ENCODE results near the gene G6PC2. TPM values are rescaled to one million over a fixed set of nuclear protein-coding genes. Genes with fewer than 3 reads are reported as not detected.

G6PC2 gene
- total and polyA plus RNA-seq, 2 donors (not counting 1 experiment from before 2014, with no cell fraction given) = not detected

GRCh38 chr2:168941297-168941696, 40.2 kb downstream of the G6PC2 start:
- no peaks in the 10 kb centered on the region for H3K9me3 Mint-ChIP-seq (ENCODE audit: insufficient read depth)
- no peaks in the 10 kb centered on the region for H3K27me3 Mint-ChIP-seq
- Histone ChIP-seq H4K20me1 (ENCODE audit: control insufficient read depth, insufficient read depth, low read length, poor library complexity, severe bottlenecking) (no peaks in the 10 kb centered on the region), H3K36me3 (replicated peaks in 1 of 2; ENCODE audit: control extremely low read depth in 1 of 2, control insufficient read depth in 1 of 2, extremely low read depth in 1 of 2, insufficient read depth in 2 of 2, low read length in 1 of 2) (no peaks in the 10 kb centered on the region), H3K4me3 (ENCODE audit: control extremely low read depth in 1 of 5, extremely low read depth in 1 of 5, insufficient read depth in 1 of 5, low read depth in 2 of 5, low read length in 4 of 5) (no peak overlapping the region), H3K4me1 (ENCODE audit: control insufficient read depth in 2 of 2, insufficient read depth in 2 of 2, low read length in 2 of 2) (no peaks in the 10 kb centered on the region), H3K4me2 (replicated peaks; ENCODE audit: low read depth, low read length, poor library complexity, severe bottlenecking) (no peak overlapping the region), H3K9ac (ENCODE audit: low read length) (no peak overlapping the region), H3K79me2 (ENCODE audit: control insufficient read depth, insufficient read depth, low read length) (no peaks in the 10 kb centered on the region), H3K9me3 (ENCODE audit: control extremely low read depth in 1 of 3, control insufficient read depth in 2 of 3, insufficient read depth in 1 of 3, low read length in 2 of 3) (no peaks in the 10 kb centered on the region), H3K27ac (ENCODE audit: low read length in 2 of 2) (no peak overlapping the region), H3K27me3 (replicated peaks in 1 of 4; ENCODE audit: control extremely low read depth in 1 of 4, control insufficient read depth in 3 of 4, insufficient read depth in 4 of 4, low read length in 3 of 4) (no peaks in the 10 kb centered on the region), H2AFZ (ENCODE audit: insufficient read depth, low read depth, low read length, poor library complexity, severe bottlenecking) (no peak overlapping the region)
- no peak for ATAC-seq (ENCODE audit: low read depth)
- ChIA-PET POLR2A (no interaction called here), CTCF (no interaction called here)
- no peak for DNase-seq
- no peaks in the 10 kb centered on the region for H3K4me1 Mint-ChIP-seq
- TF ChIP-seq EZH2 (IDR thresholded peaks at IDR 0.05; ENCODE audit: borderline replicate concordance, insufficient read depth, low read depth, low read length, poor library complexity, severe bottlenecking) = no peak
- TF ChIP-seq CTCF (IDR thresholded peaks at IDR 0.05) = no peak
- H3K27ac Mint-ChIP-seq = no peak overlapping the region
- intact Hi-C loops (cut with micrococcal nuclease) = no loop called here
- no peak overlapping the region for H3K4me3 Mint-ChIP-seq

- DNase-seq (no peak), ATAC-seq (ENCODE audit: low read depth) (no peak)
- POLR2A ChIA-PET = no interaction called here
- H3K9me3 ChIP-seq (ENCODE audit: control extremely low read depth in 1 of 3, control insufficient read depth in 2 of 3, insufficient read depth in 1 of 3, low read length in 2 of 3) = no peaks in the 10 kb centered on the region
- H2AFZ ChIP-seq (ENCODE audit: insufficient read depth, low read depth, low read length, poor library complexity, severe bottlenecking) = no peak overlapping the region
- no peaks in the 10 kb centered on the region for H3K36me3 ChIP-seq (replicated peaks in 1 of 2; ENCODE audit: control extremely low read depth in 1 of 2, control insufficient read depth in 1 of 2, extremely low read depth in 1 of 2, insufficient read depth in 2 of 2, low read length in 1 of 2)
- H4K20me1 ChIP-seq (ENCODE audit: control insufficient read depth, insufficient read depth, low read length, poor library complexity, severe bottlenecking) = no peaks in the 10 kb centered on the region
- no peak overlapping the region for H3K4me2 ChIP-seq (replicated peaks; ENCODE audit: low read depth, low read length, poor library complexity, severe bottlenecking)
- Mint-ChIP-seq H3K27me3 (no peaks in the 10 kb centered on the region), H3K27ac (no peak overlapping the region), H3K4me3 (no peak overlapping the region), H3K9me3 (ENCODE audit: insufficient read depth) (no peaks in the 10 kb centered on the region), H3K4me1 (no peaks in the 10 kb centered on the region)
- H3K4me1 ChIP-seq (ENCODE audit: control insufficient read depth in 2 of 2, insufficient read depth in 2 of 2, low read length in 2 of 2) = no peaks in the 10 kb centered on the region
- no peaks in the 10 kb centered on the region for H3K27me3 ChIP-seq (replicated peaks in 1 of 4; ENCODE audit: control extremely low read depth in 1 of 4, control insufficient read depth in 3 of 4, insufficient read depth in 4 of 4, low read length in 3 of 4)
- CTCF ChIA-PET = interaction anchor here (0.8 to 1.5 kb wide), 3 partner anchors 18 to 825 kb away, joined by 3 read pairs; no protein-coding TSS in a partner anchor
- no peak overlapping the region for H3K4me3 ChIP-seq (ENCODE audit: control extremely low read depth in 1 of 5, extremely low read depth in 1 of 5, insufficient read depth in 1 of 5, low read depth in 2 of 5, low read length in 4 of 5)
- WGBS (ENCODE audit: insufficient coverage) = no CpG with 5 or more reads among the region's 3 CpGs
- TF ChIP-seq EZH2 (IDR thresholded peaks at IDR 0.05; ENCODE audit: borderline replicate concordance, insufficient read depth, low read depth, low read length, poor library complexity, severe bottlenecking) (no peak), CTCF (IDR thresholded peaks at IDR 0.05) (no peak)
- no peak overlapping the region for H3K9ac ChIP-seq (ENCODE audit: low read length)
- intact Hi-C loops (cut with micrococcal nuclease) = no loop called here
- H3K79me2 ChIP-seq (ENCODE audit: control insufficient read depth, insufficient read depth, low read length) = no peaks in the 10 kb centered on the region
- H3K27ac ChIP-seq (ENCODE audit: low read length in 2 of 2) = no peak overlapping the region
Observed at GRCh38 chr2:168944065-168944464, 43.0 kb downstream of the G6PC2 start.
